ENCODE measurements around the gene MYOF. TPM values are rescaled to one million over a fixed set of nuclear protein-coding genes. Genes with fewer than 3 reads are reported as not detected.
A peak's percentile ranks its signal among the peaks of the same experiment; 100 is the strongest.

Gene MYOF
- total RNA-seq, 6 experiments from 2014 or later, result 401 to 553 (median 530) TPM

GRCh38 chr10:93261961-93262610, 220.0 kb downstream of the MYOF start:
- no peak for TF ChIP-seq CTCF (IDR thresholded peaks at IDR 0.05)
- Mint-ChIP-seq H3K4me1 (ENCODE audit: low read depth) (peaks cover 12% of the 10 kb centered on the region), H3K27ac (peak overlapping the region; percentile 67), H3K36me3 (ENCODE audit: low read depth) (no peaks in the 10 kb centered on the region), H3K4me3 (no peak overlapping the region), H3K27me3 (ENCODE audit: insufficient read depth) (peaks cover 16% of the 10 kb centered on the region), H3K9me3 (no peaks in the 10 kb centered on the region)
- DNase-seq, result peak; percentile 74

GRCh38 chr10:93261089-93261488, 221.0 kb downstream of the MYOF start:
- DNase-seq, result no peak
- TF ChIP-seq CTCF (IDR thresholded peaks at IDR 0.05), result no peak
- Mint-ChIP-seq H3K27ac (no peak overlapping the region), H3K9me3 (no peaks in the 10 kb centered on the region), H3K4me3 (no peak overlapping the region), H3K27me3 (ENCODE audit: insufficient read depth) (peaks cover 14% of the 10 kb centered on the region), H3K36me3 (ENCODE audit: low read depth) (no peaks in the 10 kb centered on the region), H3K4me1 (ENCODE audit: low read depth) (peaks cover 12% of the 10 kb centered on the region)

- no peak for TF ChIP-seq CTCF (IDR thresholded peaks at IDR 0.05)
- Mint-ChIP-seq H3K4me1 (ENCODE audit: low read depth) (peaks cover 12% of the 10 kb centered on the region), H3K9me3 (no peaks in the 10 kb centered on the region), H3K27me3 (ENCODE audit: insufficient read depth) (peaks cover 7% of the 10 kb centered on the region), H3K27ac (no peak overlapping the region), H3K36me3 (ENCODE audit: low read depth) (no peaks in the 10 kb centered on the region), H3K4me3 (no peak overlapping the region)
- no peak for DNase-seq
Measured at GRCh38 chr10:93259126-93259525, 223.0 kb downstream of the MYOF start.

Other genes with a start within 250 kb of the MYOF start
- gene CEP55, start 14.3 kb upstream of the MYOF start, total RNA-seq (2021; fragmentation: NEBNext Ultra II Directional; extraction: Animal tissue kit (Norgen Biotek cat#: 25700)), result 10 to 100 TPM; 21.6 to 55.3 (median 48.1) TPM
- not detected for gene FFAR4, start 84.3 kb upstream of the MYOF start, total RNA-seq (2021; fragmentation: NEBNext Ultra II Directional; extraction: Animal tissue kit (Norgen Biotek cat#: 25700))
- not detected for gene RBP4, start 118.9 kb upstream of the MYOF start, total RNA-seq (2021; fragmentation: NEBNext Ultra II Directional; extraction: Animal tissue kit (Norgen Biotek cat#: 25700))
- not detected for gene PDE6C, start 130.2 kb upstream of the MYOF start, total RNA-seq (2021; fragmentation: NEBNext Ultra II Directional; extraction: Animal tissue kit (Norgen Biotek cat#: 25700))
- gene FRA10AC1, start 220.3 kb upstream of the MYOF start, total RNA-seq (2021; fragmentation: NEBNext Ultra II Directional; extraction: Animal tissue kit (Norgen Biotek cat#: 25700)), result 10 to 100 TPM in 2 of 6 experiments, 1 to 10 TPM in 4; 8.3 to 10.7 (median 9.2) TPM

All from HFFc6 (cell line).